HPDE6-E6E7 (cell line): ENCODE results near the gene RPEL1.
A peak's percentile ranks its signal among the peaks of the same experiment; 100 is the strongest.
"Not testable (repeated sequence)": the region's sequence is repeated elsewhere in the genome, so short reads cannot be mapped to it uniquely, and the experiment has no call there.

ENCODE experiments used
- DNase-seq: peaks from one replicate; pipeline ENCODE4 v3.0.0; 2011; ENCODE audit warnings: missing footprints; ENCODE audit errors: extremely low spot score

The RPEL1 gene

DNA sequence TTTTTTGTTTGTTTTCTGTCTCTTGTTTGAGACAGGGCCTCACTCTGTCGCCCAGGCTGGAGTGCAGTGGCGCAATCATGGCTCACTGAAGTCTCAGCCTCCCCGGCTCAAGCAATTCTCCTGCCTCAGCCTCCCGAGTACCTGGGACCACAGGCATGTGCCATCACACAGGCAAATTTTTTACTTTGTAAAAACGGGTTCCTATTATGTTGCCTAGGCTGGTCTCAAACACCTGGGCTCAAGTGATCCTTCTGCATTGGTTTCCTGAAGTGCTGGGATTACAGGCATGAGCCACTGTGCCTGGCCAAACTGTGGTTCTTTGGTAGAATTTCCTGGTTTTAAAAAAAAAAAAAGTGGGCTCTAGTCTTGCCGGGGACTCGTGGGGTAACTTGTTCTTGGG is at the start of gene RPEL1:
Gene RPEL1, plus strand, starts transcription at position 301 of the 400 bp plus-strand sequence. CDS start 110 bp downstream, outside the sequence.
- not testable (repeated sequence) for DNase-seq

DNA sequence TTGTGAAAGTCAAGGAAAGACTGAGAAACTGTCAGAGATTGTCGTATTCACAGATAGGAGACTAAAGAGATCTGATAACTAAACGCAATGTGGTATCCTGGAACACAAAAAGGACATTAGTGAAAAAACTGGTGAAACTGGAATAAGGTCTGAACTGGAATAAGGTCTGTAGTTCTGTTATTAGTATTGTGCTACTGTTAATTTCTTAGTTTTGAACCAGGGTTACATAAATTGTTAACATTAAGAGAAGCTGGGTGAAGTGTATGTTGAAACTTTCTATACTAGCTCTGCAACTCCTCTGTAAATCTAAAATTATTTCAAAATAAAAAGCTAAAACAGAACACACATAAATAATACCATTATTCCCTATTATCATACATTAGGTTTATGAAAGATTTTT is 49.2 kb upstream of the RPEL1 start:
- DNase-seq: no peak

DNA sequence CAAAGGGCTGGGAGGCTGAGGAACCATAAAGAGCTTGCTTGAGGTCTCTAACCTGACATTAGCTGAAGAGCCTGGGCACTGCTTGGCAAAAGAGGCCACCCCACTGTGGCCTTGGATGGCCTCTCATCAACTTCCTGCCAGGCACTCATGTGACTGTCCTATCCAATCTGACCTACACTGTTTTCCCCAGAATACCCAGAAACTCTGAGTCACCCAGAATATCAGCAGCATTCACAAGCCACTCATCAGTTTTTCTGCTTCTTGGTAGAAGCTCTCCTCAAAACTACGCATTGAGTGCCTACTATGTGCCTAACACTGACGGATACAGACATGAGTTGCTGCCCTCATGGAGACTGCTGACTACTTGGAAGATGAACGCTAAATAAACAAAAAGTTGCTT is 48.5 kb upstream of the RPEL1 start:
- DNase-seq: no peak

DNA sequence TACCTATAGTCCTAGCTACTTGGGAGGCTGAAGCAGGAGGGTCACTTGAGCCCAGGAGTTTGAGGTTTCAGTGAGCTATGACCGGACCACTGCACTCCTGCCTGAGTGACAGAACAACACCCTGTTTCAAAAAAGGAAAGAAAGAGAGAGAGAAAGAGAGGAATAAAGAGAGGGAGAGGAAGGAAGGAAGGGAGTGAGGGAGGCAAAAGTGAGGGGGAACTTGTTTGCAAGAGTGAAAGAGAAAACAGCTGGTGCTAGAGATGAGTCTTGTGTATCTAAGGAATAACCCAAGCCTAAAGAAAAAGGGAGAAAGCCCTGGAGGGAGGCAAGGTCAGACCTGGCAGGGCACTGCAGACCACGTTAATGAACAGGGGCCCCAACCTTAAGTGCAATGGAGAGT is 47.8 kb upstream of the RPEL1 start:
- DNase-seq: no peak

DNA sequence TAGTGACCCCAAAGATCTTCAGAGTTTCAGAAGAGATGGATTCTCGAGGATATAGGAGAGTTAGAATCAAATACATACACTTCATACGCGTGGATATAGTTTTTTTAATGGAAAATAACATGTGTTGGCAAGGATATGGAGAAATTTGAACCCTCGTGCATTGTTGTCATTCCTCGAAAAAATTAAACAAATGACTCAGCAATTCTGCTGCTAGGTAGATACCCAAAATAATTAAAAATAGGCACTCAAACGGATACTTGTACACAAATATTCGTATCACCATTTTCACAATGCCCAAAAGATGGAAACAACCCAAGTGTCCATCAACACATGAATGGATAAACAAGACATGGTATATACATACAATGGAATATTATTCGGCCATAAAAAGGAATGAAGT is 47.0 kb upstream of the RPEL1 start:
- DNase-seq: no peak

DNA sequence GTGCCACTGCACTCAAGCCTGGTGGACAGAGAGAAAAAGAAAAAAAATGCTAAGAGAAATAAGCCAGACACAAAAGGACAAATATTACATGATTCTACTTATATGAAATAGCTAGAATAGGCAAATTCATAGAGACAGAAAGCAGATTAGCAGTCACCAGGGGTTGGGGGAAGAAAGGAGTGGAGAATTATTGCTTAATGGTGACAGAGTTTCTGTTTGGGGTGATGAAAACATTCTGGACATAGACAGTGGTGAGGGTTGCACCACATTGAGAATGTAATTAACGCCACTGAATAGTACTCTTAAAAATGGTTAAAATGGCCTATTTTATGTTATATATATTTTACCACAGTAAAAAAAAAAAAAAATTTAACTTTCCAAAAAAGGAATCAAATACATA is 46.2 kb upstream of the RPEL1 start:
- DNase-seq: no peak

DNA sequence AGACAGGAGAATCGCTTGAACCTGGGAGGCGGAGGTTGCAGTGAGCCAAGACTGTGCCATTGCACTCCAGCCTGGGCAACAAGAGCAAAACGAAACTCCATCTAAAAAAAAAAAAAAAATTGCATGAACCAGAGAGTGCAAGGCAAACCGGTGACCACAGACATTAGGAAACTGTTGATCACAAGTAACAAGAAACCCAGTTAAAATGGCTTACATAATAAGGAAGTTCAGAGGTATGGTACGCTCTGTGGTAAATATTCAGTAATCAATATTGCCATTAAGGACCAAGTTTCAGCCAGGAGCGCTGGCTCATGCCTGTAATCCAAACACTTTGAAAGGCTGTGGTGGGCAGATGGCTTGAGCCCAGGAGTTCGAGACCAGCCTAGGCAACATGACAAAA is 43.4 kb upstream of the RPEL1 start:
- DNase-seq: no peak

DNA sequence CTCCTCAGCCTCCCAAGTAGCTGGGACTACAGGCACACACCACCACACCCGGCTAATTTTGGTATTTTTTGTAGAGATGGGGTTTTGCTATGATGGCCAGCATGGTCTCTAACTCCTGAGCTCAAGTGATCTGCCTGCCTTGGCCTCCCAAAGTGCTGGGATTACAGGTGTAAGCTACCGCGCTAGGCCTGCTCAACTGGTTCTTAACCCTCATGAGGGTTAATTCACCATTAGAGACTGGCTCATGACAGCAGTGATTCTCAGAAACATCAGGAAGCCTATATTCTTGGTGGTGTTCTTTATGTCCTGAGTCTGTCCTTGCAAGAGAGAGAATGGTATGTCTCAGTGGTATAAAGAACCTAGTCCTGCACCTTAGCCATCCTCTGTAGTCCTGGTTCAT is 42.2 kb upstream of the RPEL1 start:
- no peak for DNase-seq

DNA sequence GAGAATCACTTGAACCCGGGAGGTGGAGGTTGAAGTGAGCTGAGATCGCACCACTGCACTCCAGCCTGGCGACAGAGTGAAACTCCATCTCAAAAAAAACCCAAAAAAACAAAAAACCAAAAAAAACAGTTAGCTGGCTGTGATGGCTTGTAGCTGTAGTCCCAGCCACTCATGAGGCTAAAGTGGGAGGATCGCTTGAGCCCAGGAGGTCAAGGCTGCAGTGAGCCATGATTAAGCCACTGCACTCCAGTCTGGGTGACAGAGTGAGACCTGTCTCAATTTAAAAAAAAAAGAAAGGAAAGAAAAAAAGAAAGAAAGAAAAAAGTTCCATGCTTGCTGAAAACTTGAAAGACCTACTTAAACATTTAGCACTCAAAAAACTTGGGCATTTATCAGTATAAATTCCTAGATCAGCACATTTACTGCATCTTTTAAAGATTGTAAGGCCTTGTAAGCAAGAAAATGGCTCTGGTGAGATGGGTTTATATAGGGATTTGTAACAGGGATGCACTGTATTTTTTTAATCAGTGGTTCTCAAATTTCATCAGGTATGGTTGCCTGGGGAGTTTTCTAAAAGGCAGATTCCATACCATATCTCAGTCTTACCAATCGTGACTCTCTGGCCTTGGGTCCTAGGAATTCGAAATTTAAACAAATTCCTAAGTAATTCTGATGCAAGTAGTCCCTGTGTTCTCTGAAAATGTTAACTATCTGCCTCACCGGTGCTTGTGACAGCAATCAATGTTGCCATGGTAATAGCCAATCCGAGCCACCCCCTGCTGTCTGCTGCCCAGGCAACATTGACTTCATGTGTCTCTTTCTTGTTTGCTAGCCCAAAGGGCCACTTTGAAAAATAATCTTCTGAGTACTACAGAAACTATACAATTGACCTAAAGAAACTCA is 41.1 kb upstream of the RPEL1 start:
- DNase-seq: no peak

DNA sequence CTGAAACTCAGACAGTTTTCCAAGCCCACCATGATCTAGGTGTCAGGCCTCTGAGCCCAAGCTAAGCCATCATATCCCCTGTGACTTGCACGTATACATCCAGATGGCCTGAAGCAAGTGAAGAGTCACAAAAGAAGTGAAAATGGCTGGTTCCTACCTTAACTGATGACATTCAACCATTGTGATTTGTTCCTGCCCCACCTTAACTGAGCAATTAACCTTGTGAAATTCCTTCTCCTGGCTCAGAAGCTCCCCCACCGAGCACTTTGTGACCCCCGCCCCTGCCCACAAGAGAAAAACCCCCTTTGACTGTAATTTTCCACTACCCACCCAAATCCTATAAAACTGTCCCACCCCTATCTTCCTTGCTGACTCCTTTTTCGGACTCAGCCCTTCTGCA is 40.3 kb upstream of the RPEL1 start:
- not testable (repeated sequence) for DNase-seq

DNA sequence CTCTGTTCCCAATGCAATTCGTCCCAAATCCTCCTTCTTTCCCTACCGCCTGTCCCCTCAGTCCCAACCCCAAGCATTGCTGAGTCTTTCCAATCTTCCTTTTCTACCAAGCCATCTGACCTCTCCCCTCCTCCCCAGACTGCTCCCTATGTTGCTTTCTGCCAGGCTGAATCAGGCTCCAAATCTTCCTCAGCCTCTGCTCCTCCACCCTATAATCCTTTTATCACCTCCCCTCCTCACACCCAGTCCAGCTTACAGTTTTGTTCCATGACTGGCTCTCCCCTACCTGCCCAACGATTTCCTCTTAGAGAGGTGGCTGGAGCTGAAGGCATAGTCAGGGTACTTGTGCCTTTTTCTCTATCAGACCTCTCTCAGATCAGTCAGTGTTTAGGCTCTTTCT is 39.0 kb upstream of the RPEL1 start:
- DNase-seq: not testable (repeated sequence)

DNA sequence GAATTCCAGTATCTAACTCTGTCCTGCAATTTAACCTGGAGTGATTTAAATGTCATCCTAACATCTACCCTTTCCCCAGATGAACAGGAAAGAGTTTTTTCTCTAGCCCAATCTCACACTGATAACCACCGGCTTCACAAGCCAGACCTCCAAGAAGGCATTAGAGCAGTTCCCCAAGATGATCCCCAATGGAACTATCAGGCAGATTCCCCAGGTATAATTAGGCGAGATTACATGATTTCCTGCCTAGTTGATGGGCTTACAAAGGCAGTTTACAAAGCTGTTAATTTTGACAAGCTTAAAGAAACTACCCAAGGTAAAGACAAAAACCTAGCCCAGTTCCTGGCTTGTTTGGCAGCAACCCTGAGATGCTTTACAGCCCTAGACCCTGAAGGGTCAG is 38.5 kb upstream of the RPEL1 start:
- no peak for DNase-seq

DNA sequence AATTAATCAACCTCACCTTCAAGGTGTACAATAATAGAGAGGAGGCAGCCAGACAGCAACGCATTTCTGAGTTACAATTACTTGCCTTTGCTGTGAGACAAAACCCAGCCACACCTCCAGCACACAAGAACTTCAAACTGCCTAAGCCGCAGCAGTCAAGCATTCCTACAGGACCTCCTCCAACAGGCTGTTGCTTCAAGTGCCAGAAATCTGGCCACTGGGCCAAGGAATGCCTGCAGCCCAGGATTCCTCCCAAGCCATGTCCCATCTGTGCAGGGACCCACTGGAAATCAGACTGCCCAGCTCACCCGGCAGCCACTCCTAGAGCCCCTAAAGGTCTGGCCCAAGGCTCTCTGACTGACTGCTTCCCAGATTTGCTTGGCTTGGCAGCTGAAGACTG is 38.0 kb upstream of the RPEL1 start:
- not testable (repeated sequence) for DNase-seq

DNA sequence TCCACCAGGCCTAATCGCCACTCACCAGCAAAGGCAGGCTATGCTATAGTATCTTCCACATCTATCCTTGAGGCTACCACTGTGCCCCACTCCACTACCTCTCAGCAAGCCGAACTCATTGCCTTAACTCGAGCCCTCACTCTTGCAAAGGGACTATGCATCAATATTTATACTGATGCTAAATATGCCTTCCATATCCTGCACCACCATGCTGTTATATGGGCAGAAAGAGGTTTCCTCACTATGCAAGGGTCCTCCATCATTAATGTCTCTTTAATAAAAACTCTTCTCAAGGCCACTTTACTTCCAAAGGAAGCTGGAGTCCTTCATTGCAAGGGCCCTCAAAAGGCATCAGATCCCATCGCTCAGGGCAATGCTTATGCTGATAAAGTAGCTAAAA is 35.4 kb upstream of the RPEL1 start:
- not testable (repeated sequence) for DNase-seq

DNA sequence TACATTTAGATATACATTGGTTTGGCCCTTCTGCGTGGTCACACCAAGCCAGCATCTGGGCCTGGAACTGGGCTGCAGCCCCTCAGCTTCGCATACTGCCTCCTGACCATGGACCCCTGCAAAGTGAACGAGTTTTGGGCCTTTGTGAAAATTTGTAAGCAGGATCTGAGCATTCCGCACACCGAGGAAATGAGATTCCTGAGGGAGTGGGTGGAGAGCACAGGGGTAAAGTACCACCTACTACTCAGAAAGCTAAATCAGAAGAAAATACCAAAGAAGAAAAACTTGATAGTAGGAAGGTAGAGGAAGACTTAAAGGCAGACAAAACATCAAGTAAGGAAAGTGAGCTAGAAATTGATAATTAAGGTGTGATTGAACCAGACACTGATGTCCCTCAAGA is 30.1 kb upstream of the RPEL1 start:
- DNase-seq: no peak

DNA sequence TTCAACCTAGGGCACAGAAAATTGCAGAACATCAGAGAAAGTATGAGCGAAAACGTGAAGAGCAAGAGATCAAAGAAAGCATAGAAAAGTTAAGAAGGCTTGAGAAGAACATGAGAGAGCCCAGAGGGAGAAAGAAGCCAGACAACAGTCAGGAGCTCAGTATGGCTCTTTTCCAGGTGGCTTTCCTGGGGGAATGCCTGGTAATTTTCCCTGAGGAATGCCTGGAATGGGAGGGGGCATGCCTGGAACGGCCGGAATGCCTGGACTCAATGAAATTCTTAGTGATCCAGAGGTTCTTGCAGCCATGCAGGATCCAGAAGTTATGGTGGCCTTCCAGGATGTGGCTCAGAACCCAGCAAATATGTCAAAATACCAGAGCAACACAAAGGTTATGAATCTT is 29.3 kb upstream of the RPEL1 start:
- DNase-seq: not testable (repeated sequence)

DNA sequence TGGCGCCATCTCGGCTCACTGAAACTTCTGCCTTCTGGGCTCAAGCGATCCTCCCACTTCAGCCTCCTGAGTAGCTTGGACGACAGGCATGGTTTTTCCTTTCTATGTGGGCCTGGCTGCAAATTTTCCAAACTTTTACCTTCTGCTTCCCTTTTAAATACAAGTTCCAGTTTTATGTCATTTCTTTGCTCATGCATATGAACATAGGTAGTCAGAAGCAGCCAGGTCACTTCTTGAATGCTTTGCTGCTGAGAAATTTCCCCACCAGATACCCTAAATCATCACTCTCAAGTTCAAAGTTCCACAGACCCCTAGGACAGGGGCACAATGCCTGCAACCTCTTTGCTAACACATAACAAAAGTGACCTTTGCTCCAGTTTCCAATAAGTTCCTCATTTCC is 21.6 kb upstream of the RPEL1 start:
- DNase-seq: no peak

DNA sequence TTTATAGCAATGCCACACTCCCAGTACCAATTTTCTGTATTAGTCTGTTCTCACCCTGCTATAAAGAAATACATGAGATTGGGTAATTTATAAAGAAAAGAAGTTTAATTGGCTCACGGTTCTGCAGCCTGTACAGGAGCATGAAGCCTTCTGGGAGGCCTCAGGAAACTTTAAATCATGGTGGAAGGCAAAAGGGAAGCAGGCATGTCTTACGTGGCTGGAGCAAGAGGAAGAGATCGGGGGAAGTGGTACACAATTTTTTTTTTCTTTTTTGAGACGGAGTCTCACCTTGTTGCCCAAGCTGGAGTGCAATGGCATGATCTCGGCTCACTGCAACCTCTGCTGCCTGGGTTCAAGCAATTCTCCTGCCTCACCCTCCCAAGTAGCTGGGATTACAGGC is 21.0 kb upstream of the RPEL1 start:
- DNase-seq: not testable (repeated sequence)

DNA sequence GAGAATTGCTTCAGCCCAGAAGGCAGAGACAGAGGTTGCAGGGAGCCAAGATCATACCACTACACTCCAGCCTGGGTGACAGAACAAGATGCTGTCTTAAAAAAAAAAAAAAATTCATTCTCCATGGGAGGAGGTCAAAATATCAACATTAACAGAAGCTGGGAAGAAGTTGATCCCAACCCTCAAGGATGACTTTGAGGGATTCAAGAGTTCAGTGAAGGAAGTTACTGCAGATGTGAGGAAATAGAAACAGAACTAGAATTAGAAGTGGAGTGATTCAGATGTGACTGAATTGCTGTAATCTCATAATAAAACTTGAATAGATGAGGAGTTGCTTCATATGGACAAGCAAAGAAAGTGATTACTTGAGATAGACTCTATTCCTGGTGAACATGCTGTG is 19.7 kb upstream of the RPEL1 start:
- DNase-seq: no peak

DNA sequence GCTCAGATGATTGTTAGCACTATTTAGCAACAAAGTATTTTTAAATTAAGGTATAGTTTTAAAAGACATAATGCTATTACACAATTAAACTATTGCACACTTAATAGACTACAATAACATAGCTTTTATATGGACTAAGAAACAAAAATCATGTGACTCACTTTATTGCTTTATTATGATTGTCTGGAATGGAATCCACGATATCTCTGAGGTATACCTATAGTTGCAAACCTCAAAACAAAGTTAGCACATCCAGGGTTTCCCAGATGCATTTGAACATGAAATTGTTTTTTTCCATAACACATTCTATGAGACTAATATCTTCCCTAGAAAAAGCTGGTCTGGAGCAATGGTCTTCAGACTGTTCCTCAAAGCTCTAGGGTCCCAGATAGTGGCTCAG is 18.3 kb upstream of the RPEL1 start:
- DNase-seq: no peak

DNA sequence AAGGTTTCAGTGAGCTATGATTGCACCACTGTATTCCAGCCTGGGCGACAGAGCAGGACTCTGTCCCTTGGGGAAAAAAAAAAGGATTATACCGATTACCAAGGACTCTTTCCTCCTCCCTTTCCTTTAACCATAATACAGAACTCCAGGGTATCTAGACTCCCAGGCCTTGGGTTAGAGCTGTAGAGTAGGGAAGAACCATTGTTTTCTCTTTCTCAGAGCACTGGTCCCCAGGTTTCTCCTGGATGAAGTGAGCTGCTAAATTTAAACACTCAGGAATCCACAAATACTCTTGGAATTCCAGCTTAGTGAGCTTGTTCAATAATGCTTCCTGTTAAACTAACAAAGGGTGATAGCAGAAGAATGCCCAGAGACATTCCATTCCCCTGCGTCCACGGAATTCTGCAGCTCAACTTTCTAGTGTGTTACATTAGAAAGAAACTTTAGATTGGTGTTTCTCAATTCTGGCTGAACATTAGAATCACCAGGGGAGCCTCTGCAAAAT is 14.6 kb upstream of the RPEL1 start:
- peak; percentile 58 for DNase-seq

DNA sequence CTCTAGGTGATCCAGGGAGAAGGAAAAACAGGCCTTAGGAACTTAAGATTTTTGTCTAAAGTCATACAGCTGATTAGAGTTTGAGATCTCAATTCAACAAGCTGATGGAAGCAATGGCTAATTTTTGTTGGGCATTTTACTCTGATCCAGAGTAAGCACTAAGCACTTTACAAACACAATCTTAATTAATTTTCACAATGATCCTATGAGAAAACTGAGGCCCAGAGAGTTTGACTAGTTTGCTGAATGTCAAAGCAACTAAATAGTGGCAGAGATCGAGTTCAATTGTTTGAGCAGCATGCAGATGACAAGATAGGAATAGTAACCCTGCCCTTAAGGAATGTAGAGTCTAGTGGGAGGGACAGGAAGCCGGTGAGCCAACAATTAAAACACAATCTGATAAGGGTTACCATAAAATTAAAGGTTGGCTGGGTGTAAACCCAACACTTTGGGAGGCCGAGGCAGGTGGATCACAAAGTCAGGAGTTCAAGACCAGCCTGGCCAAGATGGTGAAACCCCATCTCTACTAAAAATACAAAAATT is 13.5 kb upstream of the RPEL1 start:
- no peak for DNase-seq

DNA sequence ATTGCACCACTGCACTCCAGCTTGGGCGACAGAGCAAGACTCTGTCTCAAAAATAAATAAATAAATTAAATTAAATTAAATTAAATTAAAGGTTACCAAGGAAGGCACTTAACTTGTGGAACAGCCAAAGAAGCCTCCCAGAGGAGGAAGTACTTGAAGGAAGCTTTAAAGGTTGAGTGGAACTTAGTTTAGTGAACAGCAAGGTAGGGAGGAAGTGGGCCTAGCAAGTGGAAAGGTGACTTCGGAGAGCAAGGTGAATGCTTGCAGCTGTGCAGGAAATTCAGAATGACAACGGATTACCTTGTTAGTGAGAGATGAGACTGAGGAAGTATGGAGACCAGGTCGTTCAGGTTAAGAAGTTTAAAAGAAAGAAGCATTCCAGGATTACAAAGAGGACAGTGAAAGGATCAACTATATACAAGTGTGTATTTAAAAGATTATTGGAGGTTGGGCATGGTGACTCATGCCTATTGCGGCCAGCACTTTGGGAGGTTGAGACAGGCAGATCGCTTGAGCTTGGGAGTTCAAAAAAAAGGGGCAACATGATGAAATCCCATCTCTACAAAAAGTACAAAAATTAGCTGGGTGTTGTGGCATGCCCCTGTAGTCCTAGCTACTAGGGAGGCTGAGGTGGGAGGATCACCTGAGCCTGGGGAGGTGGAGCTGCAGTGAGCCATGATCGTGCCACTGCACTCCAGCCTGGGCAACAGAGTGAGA is 12.8 kb upstream of the RPEL1 start:
- DNase-seq: no peak
